IMR-90 (cell line): Measurements from ENCODE around the gene GPC4. TPM values are rescaled to one million over a fixed set of nuclear protein-coding genes. Genes with fewer than 3 reads are reported as not detected.

Experiments
- ATAC-seq: fragments of 200-7000 bp; cut with Tn5 transposase; 2 replicates; pipeline ENCODE4 v1.9.1; 2020; ENCODE audit warnings: low read depth, mild to moderate bottlenecking, moderate library complexity
- BruUV-seq: library from RNA; stranded (reverse); fragments of 400-500 nt; replicated peaks from 2 replicates; lab custom pipeline; 2021; lab: Mats Ljungman, UMichigan
- CTCF ChIA-PET: fragments of 300-600 bp; formaldehyde crosslinking; extraction: SDS; loops from one replicate; lab custom pipeline; 2021; ENCODE audit warnings: antibody characterized with exemption; lab: Yijun Ruan, JAX
- POLR2A ChIA-PET: fragments of 300-600 bp; sonication (Branson Sonifier 250); formaldehyde crosslinking; loops from one replicate; lab custom pipeline; 2022; ENCODE audit warnings: antibody characterized with exemption; ENCODE audit not compliant: unreplicated experiment; lab: Charles Lee
- DNase-seq: peaks from one replicate; pipeline ENCODE4 v3.0.0; 2013
- H2AFZ ChIP-seq: replicated peaks from 2 replicates; pipeline ENCODE3; 2013; ENCODE audit warnings: low read length, mild to moderate bottlenecking; ENCODE audit not compliant: poor library complexity
- H2AK5ac ChIP-seq: 2 replicates; pipeline ENCODE4 v1.6.1; 2013; ENCODE audit warnings: low read depth, low read length, inconsistent platforms
- H2AK9ac ChIP-seq: replicated peaks from 2 replicates; pipeline ENCODE3; 2013; ENCODE audit warnings: mild to moderate bottlenecking, low read depth, low read length, moderate library complexity; ENCODE audit not compliant: poor library complexity
- H2BK120ac ChIP-seq: 2 replicates; pipeline ENCODE4 v1.6.1; 2013; ENCODE audit warnings: low read depth, low read length, inconsistent platforms
- H2BK15ac ChIP-seq: 3 replicates; pipeline ENCODE4 v1.6.1; 2013; ENCODE audit warnings: low read depth, low read length, inconsistent platforms
- H2BK20ac ChIP-seq: 2 replicates; pipeline ENCODE4 v1.6.1; 2013; ENCODE audit warnings: low read depth, mild to moderate bottlenecking, inconsistent platforms, low read length, moderate library complexity
- H2BK5ac ChIP-seq: 2 replicates; pipeline ENCODE4 v1.6.1; 2013; ENCODE audit warnings: mild to moderate bottlenecking, low read depth, low read length, inconsistent platforms; ENCODE audit not compliant: poor library complexity, severe bottlenecking
- H3K14ac ChIP-seq: replicated peaks from 2 replicates; pipeline ENCODE4 v1.6.1; 2013; ENCODE audit warnings: low read depth, low read length, inconsistent platforms
- H3K18ac ChIP-seq: 2 replicates; pipeline ENCODE4 v1.6.1; 2013; ENCODE audit warnings: low read depth, low read length, control low read depth
- H3K23ac ChIP-seq: 2 replicates; pipeline ENCODE4 v1.6.1; 2013; ENCODE audit warnings: low read depth, low read length, inconsistent platforms
- H3K27ac ChIP-seq: 2 replicates; pipeline ENCODE4 v1.5.1; 2013; ENCODE audit warnings: mild to moderate bottlenecking, control low read depth, low read length; ENCODE audit not compliant: insufficient read depth
- H3K27me3 ChIP-seq: 2 replicates; pipeline ENCODE4 v1.6.1; 2013; ENCODE audit warnings: low read length; ENCODE audit not compliant: control insufficient read depth, insufficient read depth
- H3K36me3 ChIP-seq: 2 replicates; pipeline ENCODE4 v1.6.1; 2013; ENCODE audit warnings: low read length, mixed read lengths; ENCODE audit not compliant: control insufficient read depth, insufficient read depth
- H3K4ac ChIP-seq: 2 replicates; pipeline ENCODE4 v1.6.1; 2013; ENCODE audit warnings: low read depth, low read length, inconsistent platforms
- H3K4me1 ChIP-seq: 2 replicates; pipeline ENCODE4 v1.6.1; 2013; ENCODE audit warnings: low read length, mixed read lengths; ENCODE audit not compliant: control insufficient read depth, insufficient read depth
- H3K4me2 ChIP-seq: 2 replicates; pipeline ENCODE4 v1.6.1; 2013; ENCODE audit warnings: low read depth, mild to moderate bottlenecking, control low read depth, low read length, moderate library complexity
- H3K4me3 ChIP-seq: 2 replicates; pipeline ENCODE4 v1.5.1; 2013; ENCODE audit warnings: low read depth, mild to moderate bottlenecking, control low read depth, low read length, moderate library complexity; ENCODE audit not compliant: insufficient read depth
- H3K56ac ChIP-seq: 2 replicates; pipeline ENCODE4 v1.6.1; 2013; ENCODE audit warnings: low read length, inconsistent platforms; ENCODE audit not compliant: insufficient read depth; ENCODE audit errors: extremely low read depth
- H3K79me1 ChIP-seq, 2 experiments: 2 replicates each; pipeline ENCODE4 v1.6.1; 2013; ENCODE audit warnings: low read length in 2 of 2, inconsistent platforms in 1 of 2, low read depth in 1 of 2
- H3K9ac ChIP-seq: 2 replicates; pipeline ENCODE4 v1.6.1; 2013; ENCODE audit warnings: low read depth, low read length, control low read depth
- H3K9me1 ChIP-seq: 2 replicates; pipeline ENCODE4 v1.6.1; 2013; ENCODE audit warnings: low read length, inconsistent platforms; ENCODE audit not compliant: insufficient read depth
- H3K9me3 ChIP-seq: 2 replicates; pipeline ENCODE4 v1.6.1; 2013; ENCODE audit warnings: low read length; ENCODE audit not compliant: control insufficient read depth, insufficient read depth
- H4K20me1 ChIP-seq: 2 replicates; pipeline ENCODE4 v1.6.1; 2013; ENCODE audit warnings: low read length, inconsistent platforms; ENCODE audit not compliant: insufficient read depth
- H4K5ac ChIP-seq: 2 replicates; pipeline ENCODE4 v1.6.1; 2013; ENCODE audit warnings: mild to moderate bottlenecking, low read depth, low read length, control low read depth
- H4K8ac ChIP-seq, 2 experiments: 2 replicates each; pipeline ENCODE4 v1.6.1; 2013; ENCODE audit warnings: low read depth in 2 of 2, low read length in 2 of 2, control low read depth in 1 of 2, inconsistent platforms in 1 of 2
- H4K91ac ChIP-seq: 2 replicates; pipeline ENCODE4 v1.6.1; 2013; ENCODE audit warnings: low read depth, low read length, inconsistent platforms; ENCODE audit not compliant: insufficient read depth
- BHLHE40 ChIP-seq: fragments of 150-350 bp; IDR thresholded peaks from 2 replicates; pipeline ENCODE4 v1.6.1; 2016; ENCODE audit warnings: mild to moderate bottlenecking, low read depth, low read length
- CEBPB ChIP-seq: IDR thresholded peaks from 2 replicates; pipeline ENCODE4 v1.6.1; 2012; ENCODE audit warnings: low read depth, low read length, improper control_type of control experiment
- CHD1 ChIP-seq: IDR thresholded peaks from 2 replicates; pipeline ENCODE4 v1.6.1; 2012; ENCODE audit warnings: low read depth, low read length, improper control_type of control experiment
- CTCF ChIP-seq: conservative IDR thresholded peaks from 2 replicates; pipeline ENCODE4 v1.5.1; 2012; ENCODE audit warnings: mild to moderate bottlenecking, low read depth, low read length, improper control_type of control experiment
- ELK1 ChIP-seq: fragments of 150-350 bp; IDR thresholded peaks from 2 replicates; pipeline ENCODE4 v1.6.1; 2016; ENCODE audit warnings: low read depth, mild to moderate bottlenecking, low read length, moderate library complexity, borderline replicate concordance
- FOS ChIP-seq: fragments of 150-350 bp; IDR thresholded peaks from 2 replicates; pipeline ENCODE4 v1.6.1; 2016; ENCODE audit warnings: low read depth, low read length
- MAFK ChIP-seq: IDR thresholded peaks from 2 replicates; pipeline ENCODE4 v1.6.1; 2012; ENCODE audit warnings: low read depth, low read length, improper control_type of control experiment
- MAZ ChIP-seq: IDR thresholded peaks from 2 replicates; pipeline ENCODE4 v1.6.1; 2012; ENCODE audit warnings: low read depth, mild to moderate bottlenecking, low read length, improper control_type of control experiment, moderate library complexity, borderline replicate concordance
- MXI1 ChIP-seq: IDR thresholded peaks from 2 replicates; pipeline ENCODE4 v1.6.1; 2012; ENCODE audit warnings: low read depth, mild to moderate bottlenecking, low read length, moderate library complexity, borderline replicate concordance
- NFE2L2 ChIP-seq: fragments of 150-350 bp; IDR thresholded peaks from 2 replicates; pipeline ENCODE4 v1.6.1; 2016; ENCODE audit warnings: low read depth, mild to moderate bottlenecking, low read length
- POLR2A ChIP-seq: IDR thresholded peaks from 2 replicates; pipeline ENCODE4 v1.6.1; 2012; ENCODE audit warnings: mild to moderate bottlenecking, low read depth, low read length
- RAD21 ChIP-seq: IDR thresholded peaks from 2 replicates; pipeline ENCODE4 v1.6.1; 2012; ENCODE audit warnings: low read length, improper control_type of control experiment
- RCOR1 ChIP-seq: IDR thresholded peaks from 2 replicates; pipeline ENCODE4 v1.6.1; 2012; ENCODE audit warnings: mild to moderate bottlenecking, low read length, improper control_type of control experiment; ENCODE audit not compliant: insufficient replicate concordance
- RFX5 ChIP-seq: IDR thresholded peaks from 2 replicates; pipeline ENCODE4 v1.8.0; 2012; ENCODE audit warnings: low read depth, mild to moderate bottlenecking, low read length, moderate library complexity
- SMC3 ChIP-seq: fragments of 150-350 bp; IDR thresholded peaks from 2 replicates; pipeline ENCODE4 v1.6.1; 2016; ENCODE audit warnings: low read depth, mild to moderate bottlenecking, antibody characterized with exemption, low read length, moderate library complexity
- USF2 ChIP-seq: fragments of 150-350 bp; IDR thresholded peaks from 2 replicates; pipeline ENCODE4 v1.6.1; 2017; ENCODE audit warnings: mild to moderate bottlenecking, antibody characterized with exemption, low read length, low read depth
- WGBS, 2 experiments: methylation state at CpG; one replicate each; pipeline versions ENCODE4 v1.1.5 to v1.1.7; 2013; ENCODE audit warnings: missing lambda C conversion rate in 2 of 2; ENCODE audit not compliant: insufficient read length in 1 of 2; ENCODE audit errors: extremely low coverage in 2 of 2; 5-methylcytosine and 5-hydroxymethylcytosine counted together
- dilution Hi-C: fragments of 300-500 bp; cut with HindIII; formaldehyde crosslinking; loops from one replicate; pipeline ENCODE4 v1.14.3; 2018; ENCODE audit warnings: low sequenced_read_pairs; ENCODE audit not compliant: unreplicated experiment
- in situ Hi-C: fragments of 300-500 bp; cut with MboI; formaldehyde crosslinking; loops from 3 replicates; pipeline ENCODE4 v1.14.3; 2019; ENCODE audit warnings: low sequenced_read_pairs, inconsistent platforms, mixed read lengths
- intact Hi-C: fragments of 100-400 bp; cut with micrococcal nuclease; formaldehyde crosslinking; loops from 2 replicates; pipeline ENCODE4 v1.10.0; 2022
- polyA plus RNA-seq, 3 experiments: library from polyadenylated mRNA; depleted of rRNA; stranded (reverse); fragments of >200 nt; gene quantifications; 2 replicates each; pipeline ENCODE4 v1.2.3, GENCODE V29; 2012; ENCODE audit warnings: low replicate concordance in 1 of 3
- total RNA-seq: library from RNA; depleted of rRNA; stranded (reverse); fragments of >200 nt; gene quantifications from 2 replicates; pipeline ENCODE4 v1.2.3, GENCODE V29; 2012

The GPC4 gene
- total and polyA plus RNA-seq, 2 of the 4 experiments (the other 2 are of a cell fraction): 0.54 to 1.6 TPM

GRCh38 chrX:133440797-133441163, 25.5 kb upstream of the GPC4 start:
- H2BK120ac ChIP-seq: no peak overlapping the region
- dilution Hi-C loops (no loop called here), in situ Hi-C loops (no loop called here), intact Hi-C loops (no loop called here)
- ChIA-PET CTCF (no interaction called here), POLR2A (no interaction called here)
- no peaks in the 10 kb centered on the region; the same call in 1 of the 2 replicates for H3K4me1 ChIP-seq
- H3K14ac ChIP-seq: no peak overlapping the region
- H2AK9ac ChIP-seq: no peak overlapping the region
- H3K27me3 ChIP-seq: peaks cover 9% of the 10 kb centered on the region
- H3K23ac ChIP-seq: no peak overlapping the region
- no peak overlapping the region for H2AK5ac ChIP-seq
- H3K4me2 ChIP-seq: no peak overlapping the region
- no peak overlapping the region for H2BK5ac ChIP-seq
- no peak overlapping the region for H2BK20ac ChIP-seq
- no peak overlapping the region for H3K27ac ChIP-seq
- no peak overlapping the region for H2BK15ac ChIP-seq
- WGBS, 2 experiments: 40% methylated on average over 6 of the region's 7 CpGs; no CpG with 5 or more reads in 1 of the 2 experiments
- H4K8ac ChIP-seq: no peak overlapping the region
- H4K91ac ChIP-seq: no peak overlapping the region
- ATAC-seq (no peak), DNase-seq (no peak)
- H3K4me3 ChIP-seq: no peak overlapping the region
- no peak overlapping the region for H3K18ac ChIP-seq
- BruUV-seq: no TSS peak
- no peaks in the 10 kb centered on the region for H3K9me3 ChIP-seq
- H3K56ac ChIP-seq: no peak overlapping the region
- no peak overlapping the region for H3K4ac ChIP-seq
- no peaks in the 10 kb centered on the region for H3K79me1 ChIP-seq
- TF ChIP-seq CHD1 (no peak), MAFK (no peak), SMC3 (no peak), RCOR1 (no peak), MAZ (no peak), USF2 (no peak), ELK1 (no peak), BHLHE40 (no peak), CTCF (no peak), FOS (no peak), RFX5 (no peak), POLR2A (no peak), RAD21 (no peak), NFE2L2 (no peak), MXI1 (no peak), CEBPB (no peak)
- H3K9ac ChIP-seq: no peak overlapping the region
- H3K36me3 ChIP-seq: no peaks in the 10 kb centered on the region
- H3K9me1 ChIP-seq: no peaks in the 10 kb centered on the region
- H4K20me1 ChIP-seq: no peaks in the 10 kb centered on the region
- H2AFZ ChIP-seq: no peak overlapping the region
- no peak overlapping the region for H4K5ac ChIP-seq
